ENCODE results near the gene CD44.

DNA sequence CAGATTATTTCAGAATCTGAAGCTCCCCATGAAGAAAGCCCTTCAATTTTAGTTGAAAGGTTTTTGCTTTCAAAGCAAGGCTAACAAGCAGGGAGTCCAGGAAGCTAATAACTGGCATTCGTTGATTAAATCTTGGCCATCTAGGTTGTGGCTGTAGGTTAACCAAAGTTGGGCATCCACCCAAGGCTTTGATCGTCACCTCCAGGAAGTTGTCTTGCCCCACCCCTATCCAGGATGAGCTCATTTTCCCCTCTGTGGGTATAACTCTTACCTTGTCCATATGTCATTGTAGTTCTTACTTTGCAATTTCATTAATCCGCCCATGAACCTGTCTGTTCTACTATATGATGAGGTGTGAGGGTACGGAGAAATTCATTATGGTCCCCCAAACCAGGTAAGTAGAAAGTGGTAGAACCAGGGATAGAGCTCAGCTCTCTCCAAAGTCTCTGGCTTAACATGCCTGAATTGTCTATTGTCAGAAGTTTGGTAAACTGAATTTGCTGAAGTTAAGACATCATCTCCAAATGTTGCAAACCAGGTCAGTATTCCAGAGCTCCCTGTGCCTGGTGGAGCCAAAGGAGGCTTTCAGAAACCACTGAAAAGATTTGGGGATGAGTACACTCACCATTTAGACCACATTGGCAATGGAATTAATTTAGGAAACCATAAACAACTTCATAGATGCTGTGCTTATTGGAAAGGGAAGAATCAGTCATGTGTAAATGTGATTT is 97.1 kb downstream of the CD44 start:
- TF ChIP-seq EP300 (IDR thresholded peaks at IDR 0.05) (no peak), POLR2A (IDR thresholded peaks at IDR 0.05) (no peak), POLR2AphosphoS5 (IDR thresholded peaks at IDR 0.05) (no peak)
- TF ChIP-seq, protein P1, sequence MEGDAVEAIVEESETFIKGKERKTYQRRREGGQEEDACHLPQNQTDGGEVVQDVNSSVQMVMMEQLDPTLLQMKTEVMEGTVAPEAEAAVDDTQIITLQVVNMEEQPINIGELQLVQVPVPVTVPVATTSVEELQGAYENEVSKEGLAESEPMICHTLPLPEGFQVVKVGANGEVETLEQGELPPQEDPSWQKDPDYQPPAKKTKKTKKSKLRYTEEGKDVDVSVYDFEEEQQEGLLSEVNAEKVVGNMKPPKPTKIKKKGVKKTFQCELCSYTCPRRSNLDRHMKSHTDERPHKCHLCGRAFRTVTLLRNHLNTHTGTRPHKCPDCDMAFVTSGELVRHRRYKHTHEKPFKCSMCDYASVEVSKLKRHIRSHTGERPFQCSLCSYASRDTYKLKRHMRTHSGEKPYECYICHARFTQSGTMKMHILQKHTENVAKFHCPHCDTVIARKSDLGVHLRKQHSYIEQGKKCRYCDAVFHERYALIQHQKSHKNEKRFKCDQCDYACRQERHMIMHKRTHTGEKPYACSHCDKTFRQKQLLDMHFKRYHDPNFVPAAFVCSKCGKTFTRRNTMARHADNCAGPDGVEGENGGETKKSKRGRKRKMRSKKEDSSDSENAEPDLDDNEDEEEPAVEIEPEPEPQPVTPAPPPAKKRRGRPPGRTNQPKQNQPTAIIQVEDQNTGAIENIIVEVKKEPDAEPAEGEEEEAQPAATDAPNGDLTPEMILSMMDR (IDR thresholded peaks at IDR 0.05) = no peak

All from gastroesophageal sphincter (tissue), 3 donors.